GM13976 (cell line): ENCODE results near the gene CMIP.

Source experiments
- DNase-seq: peaks from one replicate; pipeline ENCODE4 v3.0.0; 2012; ENCODE audit warnings: low spot score
- CTCF ChIP-seq: IDR thresholded peaks from 2 replicates; pipeline ENCODE4 v1.5.1; 2012; ENCODE audit warnings: borderline replicate concordance, mild to moderate bottlenecking; ENCODE audit not compliant: insufficient read depth; ENCODE audit errors: extremely low read depth, missing control alignments, control extremely low read depth
- in situ Hi-C: fragments of 300-500 bp; cut with MboI; formaldehyde crosslinking; loops from one replicate; pipeline ENCODE4 v1.12.0; 2022; ENCODE audit warnings: low sequenced_read_pairs, mixed read lengths, inconsistent platforms; ENCODE audit not compliant: unreplicated experiment

The CMIP gene

GRCh38 chr16:81650281-81650680 is 205.7 kb downstream of the CMIP start:
- no peak for DNase-seq
- in situ Hi-C loops, result no loop called here
- TF ChIP-seq CTCF, result no peak

GRCh38 chr16:81650982-81651562 is 206.5 kb downstream of the CMIP start:
- in situ Hi-C loops, result no loop called here
- DNase-seq, result no peak
- TF ChIP-seq CTCF, result no peak

- no peak for TF ChIP-seq CTCF
- in situ Hi-C loops, result no loop called here
- no peak for DNase-seq
Measured at GRCh38 chr16:81651758-81652718, 207.4 kb downstream of the CMIP start.

- peak; percentile 76 for DNase-seq
- in situ Hi-C loops, result no loop called here
- no peak for TF ChIP-seq CTCF
Measured at GRCh38 chr16:81652798-81653505, 208.3 kb downstream of the CMIP start.

GRCh38 chr16:81654346-81654745 is 209.7 kb downstream of the CMIP start:
- TF ChIP-seq CTCF, result no peak
- no peak for DNase-seq
- in situ Hi-C loops, result no loop called here

- in situ Hi-C loops, result no loop called here
Measured at GRCh38 chr16:81655469-81656162, 211.0 kb downstream of the CMIP start.

More at GRCh38 chr16:81655469-81656162, 211.0 kb downstream of the CMIP start:
- TF ChIP-seq CTCF, result no peak
- no peak for DNase-seq
